Upper lobe of left lung (tissue), 6 donors: ENCODE data around the gene CUX1. TPM values are rescaled to one million over a fixed set of nuclear protein-coding genes. Genes with fewer than 3 reads are reported as not detected.

Source experiments
- ATAC-seq, 2 donors: fragments of 200-7000 bp; cut with Tn5 transposase; one replicate each; pipeline ENCODE4 v1.9.1; 2022; ENCODE audit warnings: mild to moderate bottlenecking in 2 of 2, moderate library complexity in 2 of 2; ENCODE audit not compliant: low FRiP score in 2 of 2
- DNase-seq, 2 donors: peaks; one replicate each; pipeline ENCODE4 v3.0.0-alpha.2; 2019 to 2020
- H3K27ac ChIP-seq, 4 donors: fragments of 200-600 bp; sonication (generic); one replicate each; pipeline ENCODE4 v1.5.1; 2016 to 2019
- H3K27me3 ChIP-seq, 4 donors: fragments of 200-600 bp; sonication (generic); one replicate each; pipeline ENCODE4 v1.5.1; 2017 to 2019
- H3K36me3 ChIP-seq, 4 donors: fragments of 200-600 bp; sonication (generic); one replicate each; pipeline ENCODE4 v1.5.1; 2016 to 2019
- H3K4me1 ChIP-seq, 4 donors: fragments of 200-600 bp; sonication (generic); one replicate each; pipeline ENCODE4 v1.5.1; 2018 to 2019
- H3K4me3 ChIP-seq, 4 donors: fragments of 200-600 bp; sonication (generic); one replicate each; pipeline ENCODE4 v1.5.1; 2017 to 2019; ENCODE audit warnings: mild to moderate bottlenecking in 2 of 4, moderate library complexity in 1 of 4
- H3K9me3 ChIP-seq, 4 donors: fragments of 200-600 bp; sonication (generic); one replicate each; pipeline ENCODE4 v1.5.1; 2018 to 2019
- CTCF ChIP-seq, 6 experiments: fragments of 450-650 bp in 4 of 6; fragments of 200-600 bp in 2 of 6; sonication (generic) in 2 of 6; IDR thresholded peaks; one replicate each; pipeline ENCODE4 v1.5.1; 2016 to 2019; ENCODE audit warnings: antibody characterized with exemption in 6 of 6
- EP300 ChIP-seq, 4 donors: sonication (generic); formaldehyde crosslinking; IDR thresholded peaks; one replicate each; pipeline ENCODE4 v1.5.1; 2017; ENCODE audit warnings: antibody characterized with exemption in 4 of 4, control low read depth in 2 of 4
- POLR2A ChIP-seq, 4 donors: fragments of 450-650 bp; IDR thresholded peaks; one replicate each; pipeline ENCODE4 v1.5.1; 2016 to 2017; ENCODE audit warnings: antibody characterized with exemption in 4 of 4, mild to moderate bottlenecking in 2 of 4
- POLR2AphosphoS5 ChIP-seq, 2 donors: sonication (generic); formaldehyde crosslinking; IDR thresholded peaks; one replicate each; pipeline ENCODE4 v1.5.1; 2017; ENCODE audit warnings: antibody characterized with exemption in 2 of 2
- WGBS, 2 donors: methylation state at CpG; one replicate each; pipeline ENCODE4 v1.1.5; 2017 to 2018; 5-methylcytosine and 5-hydroxymethylcytosine counted together
- total RNA-seq, 6 donors: library from RNA; depleted of rRNA in 4 of 6; stranded (reverse); fragments of >200 nt in 4 of 6; gene quantifications; one replicate each; pipeline versions ENCODE4 v1.1.0 to v1.2.1, GENCODE V29; 2016 to 2021
- donor health status: DM: no; HTN: no; CAD: no; lungs with moderate emphysema.
- donor health status: DM: no; HTN: yes; CAD: no; lungs with severe emphysema.

CUX1 gene
- total RNA-seq, 6 donors from 2014 or later = 106 to 188 (median 115) TPM

GRCh38 chr7:102313997-102314780, 496.8 kb downstream of the CUX1 start:
- no peaks in the 10 kb centered on the region for H3K27me3 ChIP-seq
- H3K27ac ChIP-seq = no peak overlapping the region
- H3K4me1 ChIP-seq = peaks cover 0 to 9% (median 5%) of the 10 kb centered on the region in 4 donors
- ATAC-seq (no peak), DNase-seq (peak in 1 of 2 donors; percentile 70)
- no peaks in the 10 kb centered on the region for H3K9me3 ChIP-seq
- WGBS, 2 donors = 92 to 94% methylated on average over 14 to 19 of the region's 22 CpGs
- no peak overlapping the region for H3K4me3 ChIP-seq
- TF ChIP-seq EP300 (IDR thresholded peaks at IDR 0.05) (no peak), CTCF (IDR thresholded peaks at IDR 0.05) (no peak), POLR2A (IDR thresholded peaks at IDR 0.05) (no peak), POLR2AphosphoS5 (IDR thresholded peaks at IDR 0.05) (no peak)
- peaks cover 0 to 13% (median 4%) of the 10 kb centered on the region in 4 donors for H3K36me3 ChIP-seq

GRCh38 chr7:102317231-102318059, 500.0 kb downstream of the CUX1 start:
- Histone ChIP-seq H3K9me3 (no peaks in the 10 kb centered on the region), H3K4me3 (no peak overlapping the region), H3K27me3 (no peaks in the 10 kb centered on the region), H3K36me3 (peaks cover 0 to 5% (median 4%) of the 10 kb centered on the region in 4 donors), H3K27ac (no peak overlapping the region), H3K4me1 (peaks cover 0 to 17% (median 11%) of the 10 kb centered on the region in 4 donors)
- DNase-seq (peak in 1 of 2 donors; percentile 63), ATAC-seq (no peak)
- 87 to 94% methylated on average over 10 to 23 of the region's 24 CpGs for WGBS, 2 donors
- TF ChIP-seq POLR2AphosphoS5 (IDR thresholded peaks at IDR 0.05) = no peak
- TF ChIP-seq EP300 (IDR thresholded peaks at IDR 0.05) = no peak
- no peak for TF ChIP-seq CTCF (IDR thresholded peaks at IDR 0.05)
- no peak for TF ChIP-seq POLR2A (IDR thresholded peaks at IDR 0.05)

GRCh38 chr7:102318482-102318971, 501.1 kb downstream of the CUX1 start:
- 56 to 69% methylated on average over 3 to 7 of the region's 7 CpGs for WGBS, 2 donors
- Histone ChIP-seq H3K36me3 (peaks cover 0 to 5% (median 4%) of the 10 kb centered on the region in 4 donors), H3K4me3 (no peak overlapping the region), H3K4me1 (peaks cover 0 to 17% (median 11%) of the 10 kb centered on the region in 4 donors), H3K9me3 (no peaks in the 10 kb centered on the region), H3K27ac (peak overlapping the region in 2 of 4 donors; percentile 7 to 9), H3K27me3 (no peaks in the 10 kb centered on the region)
- no peak for DNase-seq
- TF ChIP-seq CTCF (IDR thresholded peaks at IDR 0.05) (peak in 1 of 6 experiments; percentile 27), POLR2AphosphoS5 (IDR thresholded peaks at IDR 0.05) (no peak)
- peak in 1 of 2 donors; percentile 8 for ATAC-seq

- H3K9me3 ChIP-seq = no peaks in the 10 kb centered on the region
- H3K36me3 ChIP-seq = peaks cover 0 to 5% (median 2%) of the 10 kb centered on the region in 4 donors
- DNase-seq (no peak), ATAC-seq (no peak)
- no peaks in the 10 kb centered on the region for H3K27me3 ChIP-seq
- WGBS, 2 donors = 91 to 100% methylated on average over 1 to 3 of the region's 3 CpGs
- no peak overlapping the region for H3K4me3 ChIP-seq
- peaks cover 0 to 17% (median 11%) of the 10 kb centered on the region in 4 donors for H3K4me1 ChIP-seq
- TF ChIP-seq POLR2A (IDR thresholded peaks at IDR 0.05) = no peak
- TF ChIP-seq EP300 (IDR thresholded peaks at IDR 0.05) = no peak
- TF ChIP-seq CTCF (IDR thresholded peaks at IDR 0.05) = no peak
- no peak for TF ChIP-seq POLR2AphosphoS5 (IDR thresholded peaks at IDR 0.05)
- no peak overlapping the region for H3K27ac ChIP-seq
These were observed 502.2 kb downstream of the CUX1 start for GRCh38 chr7:102319671-102320070.
